H1 (cell line): ENCODE results near the gene MBLAC2. TPM values are rescaled to one million over a fixed set of nuclear protein-coding genes. Genes with fewer than 3 reads are reported as not detected.

Experiments used
- CTCF ChIA-PET: fragments of 300-600 bp; sonication (Branson Sonifier 250); formaldehyde crosslinking; loops from one replicate; lab custom pipeline; 2021; ENCODE audit not compliant: partially characterized antibody; lab: Charles Lee
- POLR2A ChIA-PET: fragments of 300-600 bp; sonication (Branson Sonifier 250); formaldehyde crosslinking; loops from one replicate; lab custom pipeline; 2021; ENCODE audit warnings: inconsistent platforms; ENCODE audit not compliant: partially characterized antibody; lab: Charles Lee
- DNase-seq, 2 experiments: peaks; one replicate each; pipeline versions ENCODE4 v3.0.0 to v3.0.0-alpha.2; 2010 to 2022; ENCODE audit warnings: low spot score in 2 of 2, low read depth in 1 of 2, mixed read lengths in 1 of 2
- FAIRE-seq: peaks from 2 replicates; lab custom pipeline; 2011; peaks lifted over from hg19 to GRCh38; lab: Jason Lieb, UNC
- H2AFZ ChIP-seq: 2 replicates; pipeline ENCODE4 v1.8.1; 2012; ENCODE audit warnings: low read length, inconsistent platforms
- H2AK5ac ChIP-seq: 2 replicates; pipeline ENCODE4 v1.6.1; 2013; ENCODE audit warnings: low read depth, low read length
- H2BK120ac ChIP-seq: replicated peaks from 2 replicates; pipeline ENCODE3; 2013; ENCODE audit warnings: low read depth, low read length, inconsistent platforms
- H2BK12ac ChIP-seq: 2 replicates; pipeline ENCODE4 v1.6.1; 2013; ENCODE audit warnings: low read depth, low read length
- H2BK15ac ChIP-seq: 2 replicates; pipeline ENCODE4 v1.6.1; 2013; ENCODE audit warnings: low read length
- H2BK20ac ChIP-seq: 2 replicates; pipeline ENCODE4 v1.6.1; 2013; ENCODE audit warnings: low read length
- H2BK5ac ChIP-seq: 2 replicates; pipeline ENCODE4 v1.6.1; 2013; ENCODE audit warnings: low read depth, low read length
- H3K14ac ChIP-seq: 2 replicates; pipeline ENCODE4 v1.6.1; 2013; ENCODE audit warnings: inconsistent platforms; ENCODE audit not compliant: insufficient read length
- H3K18ac ChIP-seq: 2 replicates; pipeline ENCODE4 v1.6.1; 2013; ENCODE audit warnings: low read length; ENCODE audit errors: extremely low read depth
- H3K23ac ChIP-seq: 2 replicates; pipeline ENCODE4 v1.6.1; 2013; ENCODE audit warnings: inconsistent platforms; ENCODE audit not compliant: insufficient read length
- H3K23me2 ChIP-seq: 2 replicates; pipeline ENCODE4 v1.6.1; 2013; ENCODE audit warnings: low read depth, low read length
- H3K27ac ChIP-seq: 2 replicates; pipeline ENCODE4 v1.6.1; 2011; ENCODE audit warnings: low read depth, low read length, inconsistent platforms
- H3K27me3 ChIP-seq, 4 experiments: replicated peaks in 1 of 4; 1 replicate in 1 of 4; 2 replicates in 3 of 4; pipeline versions ENCODE4 v1.6.1 to v1.8.1; 2011 to 2013; ENCODE audit warnings: low read length in 3 of 4, mild to moderate bottlenecking in 3 of 4, inconsistent platforms in 2 of 4, mixed read lengths in 2 of 4, moderate library complexity in 1 of 4; ENCODE audit not compliant: control insufficient read depth in 3 of 4, insufficient read depth in 3 of 4; ENCODE audit errors: extremely low read depth in 1 of 4
- H3K36me3 ChIP-seq, 4 experiments: 2 replicates each; pipeline versions ENCODE4 v1.6.1 to v1.8.1; 2011 to 2013; ENCODE audit warnings: mild to moderate bottlenecking in 4 of 4, low read length in 3 of 4, moderate library complexity in 2 of 4, control low read depth in 1 of 4, inconsistent platforms in 1 of 4; ENCODE audit not compliant: insufficient read depth in 4 of 4, control insufficient read depth in 2 of 4
- H3K4ac ChIP-seq: replicated peaks from 2 replicates; pipeline ENCODE3; 2013; ENCODE audit warnings: low read length, low read depth, mixed read lengths, inconsistent platforms; ENCODE audit not compliant: insufficient read length
- H3K4me1 ChIP-seq, 4 experiments: replicated peaks in 1 of 4; 1 replicate in 1 of 4; 2 replicates in 3 of 4; pipeline versions ENCODE4 v1.6.1 to v1.8.1; 2011 to 2013; ENCODE audit warnings: low read length in 3 of 4, inconsistent platforms in 2 of 4, mixed read lengths in 1 of 4; ENCODE audit not compliant: insufficient read depth in 4 of 4, control insufficient read depth in 3 of 4
- H3K4me2 ChIP-seq, 2 experiments: 2 replicates each; pipeline versions ENCODE4 v1.6.1 to v1.8.1; 2011 to 2013; ENCODE audit warnings: low read depth in 2 of 2, low read length in 2 of 2, control low read depth in 1 of 2, inconsistent platforms in 1 of 2, mild to moderate bottlenecking in 1 of 2; ENCODE audit not compliant: insufficient read depth in 1 of 2
- H3K4me3 ChIP-seq, 4 experiments: fragments of 200-600, 300-600 bp in 1 of 4; sonication (generic), shearing (Covaris generic), sonication (Bioruptor Twin) in 1 of 4; 2 replicates each; pipeline versions ENCODE4 v1.5.1 to v1.8.1; 2011 to 2016; ENCODE audit warnings: low read length in 4 of 4, low read depth in 3 of 4, control low read depth in 2 of 4, inconsistent platforms in 2 of 4, mild to moderate bottlenecking in 2 of 4, mixed read lengths in 1 of 4, moderate library complexity in 1 of 4; ENCODE audit not compliant: insufficient read depth in 2 of 4; ENCODE audit errors: extremely low read depth in 1 of 4
- H3K56ac ChIP-seq: replicated peaks from 2 replicates; pipeline ENCODE3; 2013; ENCODE audit warnings: low read depth, mild to moderate bottlenecking, mixed read lengths, low read length, inconsistent platforms; ENCODE audit not compliant: insufficient read length
- H3K79me1 ChIP-seq: 2 replicates; pipeline ENCODE4 v1.6.1; 2013; ENCODE audit warnings: low read depth, low read length, control low read depth
- H3K79me2 ChIP-seq, 2 experiments: 2 replicates each; pipeline versions ENCODE4 v1.6.1 to v1.8.1; 2012 to 2013; ENCODE audit warnings: low read length in 2 of 2, mild to moderate bottlenecking in 2 of 2, inconsistent platforms in 1 of 2; ENCODE audit not compliant: insufficient read depth in 2 of 2, control insufficient read depth in 1 of 2
- H3K9ac ChIP-seq, 4 experiments: replicated peaks in 1 of 4; 1 replicate in 1 of 4; 2 replicates in 3 of 4; pipeline versions ENCODE4 v1.6.1 to v1.8.1; 2011 to 2013; ENCODE audit warnings: low read depth in 3 of 4, low read length in 3 of 4, control low read depth in 2 of 4, mild to moderate bottlenecking in 2 of 4, moderate library complexity in 2 of 4, inconsistent platforms in 1 of 4; ENCODE audit errors: extremely low read depth in 1 of 4
- H3K9me3 ChIP-seq, 2 experiments: 2 replicates each; pipeline versions ENCODE4 v1.6.1 to v1.8.1; 2012 to 2013; ENCODE audit warnings: mild to moderate bottlenecking in 2 of 2, moderate library complexity in 2 of 2, control low read depth in 1 of 2, inconsistent platforms in 1 of 2, low read depth in 1 of 2, low read length in 1 of 2, mixed read lengths in 1 of 2; ENCODE audit not compliant: insufficient read depth in 2 of 2
- H4K20me1 ChIP-seq, 2 experiments: replicated peaks in 1 of 2; 2 replicates each; pipeline versions ENCODE3 to v1.8.1; 2011 to 2013; ENCODE audit warnings: inconsistent platforms in 2 of 2, low read length in 2 of 2, mild to moderate bottlenecking in 1 of 2; ENCODE audit not compliant: insufficient read depth in 2 of 2, control insufficient read depth in 1 of 2
- H4K5ac ChIP-seq: 2 replicates; pipeline ENCODE4 v1.6.1; 2013; ENCODE audit warnings: low read length, low read depth, mixed read lengths, inconsistent platforms; ENCODE audit not compliant: insufficient read length
- H4K8ac ChIP-seq: 2 replicates; pipeline ENCODE4 v1.8.0; 2013; ENCODE audit warnings: mild to moderate bottlenecking, moderate library complexity, low read length, inconsistent platforms; ENCODE audit not compliant: insufficient read depth; ENCODE audit errors: extremely low read depth
- H4K91ac ChIP-seq: replicated peaks from 2 replicates; pipeline ENCODE3; 2013; ENCODE audit warnings: low read length, mixed read lengths, inconsistent platforms; ENCODE audit not compliant: insufficient read length
- ASH2L ChIP-seq: fragments of 200-600, 300-600 bp; sonication (generic); IDR thresholded peaks from one replicate; pipeline ENCODE4 v1.7.1; 2017; ENCODE audit warnings: low read length
- BRCA1 ChIP-seq: IDR thresholded peaks from 2 replicates; pipeline ENCODE4 v1.6.1; 2012; ENCODE audit warnings: low read depth, low read length, improper control_type of control experiment
- CEBPB ChIP-seq: IDR thresholded peaks from 2 replicates; pipeline ENCODE4 v1.6.1; 2012; ENCODE audit warnings: low read depth, low read length
- EGR1 ChIP-seq: IDR thresholded peaks from 2 replicates; pipeline ENCODE4 v1.6.1; 2011; ENCODE audit warnings: low read depth, low read length, borderline replicate concordance
- EP300 ChIP-seq, 2 experiments: IDR thresholded peaks; 1 replicate in 1 of 2; 2 replicates in 1 of 2; pipeline ENCODE4 v1.6.1; 2011 to 2012; ENCODE audit warnings: low read depth in 2 of 2, low read length in 2 of 2, mild to moderate bottlenecking in 2 of 2, borderline replicate concordance in 1 of 2, inconsistent platforms in 1 of 2, moderate library complexity in 1 of 2
- HDAC2 ChIP-seq, 2 experiments: fragments of 300-600 bp in 1 of 2; sonication (generic) in 1 of 2; IDR thresholded peaks; 2 replicates each; pipeline ENCODE4 v1.6.1; 2011 to 2012; ENCODE audit warnings: low read depth in 2 of 2, low read length in 2 of 2, mild to moderate bottlenecking in 2 of 2, moderate library complexity in 2 of 2, borderline replicate concordance in 1 of 2, inconsistent platforms in 1 of 2
- HDAC6 ChIP-seq: IDR thresholded peaks from one replicate; pipeline ENCODE4 v1.7.1; 2012; ENCODE audit warnings: low read depth, mild to moderate bottlenecking, inconsistent platforms, low read length, moderate library complexity
- KDM5A ChIP-seq: fragments of 200-600 bp; IDR thresholded peaks from 2 replicates; pipeline ENCODE4 v1.7.1; 2012; ENCODE audit warnings: mild to moderate bottlenecking, low read length, inconsistent platforms, mixed read lengths
- PHF8 ChIP-seq: fragments of 200-600 bp; sonication (generic); conservative IDR thresholded peaks from 2 replicates; pipeline ENCODE4 v1.7.1; 2012; ENCODE audit warnings: low read depth, mild to moderate bottlenecking, inconsistent platforms, low read length, moderate library complexity
- SIRT6 ChIP-seq: IDR thresholded peaks from one replicate; pipeline ENCODE4 v1.7.1; 2012; ENCODE audit warnings: low read length, inconsistent platforms
- SIX5 ChIP-seq: IDR thresholded peaks from 2 replicates; pipeline ENCODE4 v1.6.1; 2011; ENCODE audit warnings: mild to moderate bottlenecking, low read depth, low read length
- SP4 ChIP-seq: IDR thresholded peaks from 2 replicates; pipeline ENCODE4 v1.6.1; 2012; ENCODE audit warnings: low read length, inconsistent platforms
- TAF1 ChIP-seq: IDR thresholded peaks from 2 replicates; pipeline ENCODE4 v1.6.1; 2011; ENCODE audit warnings: mild to moderate bottlenecking, low read depth, low read length
- ZNF274 ChIP-seq: IDR thresholded peaks from 2 replicates; pipeline ENCODE4 v1.7.0; 2012; ENCODE audit warnings: low read length, borderline replicate concordance; ENCODE audit errors: extremely low read depth
- WGBS, 2 experiments: shearing (Covaris generic) in 1 of 2; methylation state at CpG; one replicate each; pipeline versions ENCODE4 v1.1.6 to v1.1.7; 2013 to 2015; ENCODE audit warnings: low lambda C conversion rate in 2 of 2, mixed read lengths in 2 of 2, inconsistent platforms in 1 of 2, low coverage in 1 of 2, missing lambda C conversion rate in 1 of 2; ENCODE audit not compliant: insufficient replicate concordance in 2 of 2, insufficient coverage in 1 of 2, insufficient read length in 1 of 2; ENCODE audit errors: extremely low coverage in 1 of 2, missing lambda C conversion rate in 1 of 2; 5-methylcytosine and 5-hydroxymethylcytosine counted together
- polyA plus RNA-seq, 7 experiments: library from polyadenylated mRNA; depleted of rRNA in 3 of 7; stranded (reverse) in 5 of 7; unstranded in 2 of 7; fragments of >200 nt in 5 of 7; fragments of 200-250 nt in 2 of 7; gene quantifications; 1 replicate in 5 of 7; 2 replicates in 1 of 7; 4 replicates in 1 of 7; pipeline versions ENCODE4 v1.2.1 to v1.2.3, GENCODE V29; 2011 to 2013; ENCODE audit warnings: missing spikeins in 2 of 7, mixed read lengths in 2 of 7
- total RNA-seq: library from RNA; stranded (reverse); fragmentation: NEBNext Ultra II Directional; extraction: Animal tissue kit (Norgen Biotek cat#: 25700); gene quantifications from 2 replicates; pipeline ENCODE4 v1.2.1, GENCODE V29; 2021
- TF ChIP-seq, protein P1 (sequence below): IDR thresholded peaks from 2 replicates; pipeline ENCODE4 v1.6.1; 2012; ENCODE audit warnings: inconsistent platforms

Gene MBLAC2
- total and polyA plus RNA-seq, 2 of the 8 experiments (the other 6 are each of a cell fraction or from before 2014, with no cell fraction given): 2.8 to 6.7 TPM

DNA sequence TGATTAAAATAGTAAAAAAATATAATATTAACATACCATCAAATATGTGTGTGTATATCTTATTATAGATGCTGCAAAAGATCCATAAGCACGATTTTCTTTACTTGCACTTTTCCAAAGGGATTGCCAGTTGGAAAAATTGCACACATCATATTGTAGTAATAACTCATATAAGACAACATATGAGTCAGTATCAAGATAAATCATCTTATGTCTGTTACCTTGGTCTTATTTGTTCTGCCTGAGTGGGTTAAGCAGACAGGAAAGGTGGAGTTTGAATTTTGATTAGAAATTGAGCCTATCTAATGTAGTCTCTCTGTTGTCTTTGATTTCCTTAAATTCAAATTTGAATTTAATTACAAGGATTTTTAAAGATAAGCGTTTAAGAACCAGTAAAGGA lies 30.2 kb upstream of the MBLAC2 start:
- Histone ChIP-seq H3K14ac (no peak overlapping the region), H2BK5ac (no peak overlapping the region), H4K8ac (no peak overlapping the region), H2BK15ac (no peak overlapping the region), H3K56ac (no peak overlapping the region), H2BK12ac (no peak overlapping the region), H4K5ac (no peak overlapping the region), H2BK20ac (no peak overlapping the region), H3K79me1 (no peaks in the 10 kb centered on the region), H3K4me2 (no peak overlapping the region), H3K4ac (no peak overlapping the region), H2AFZ (no peak overlapping the region), H2BK120ac (no peak overlapping the region), H3K18ac (no peak overlapping the region), H3K36me3 (peaks cover 3 to 58% (median 28%) of the 10 kb centered on the region in 4 experiments; a peak in 7 of 8 replicates), H3K27me3 (peaks cover 0 to 1% (median 0%) of the 10 kb centered on the region in 4 experiments; a peak in 1 of 7 replicates), H3K9me3 (no peaks in the 10 kb centered on the region), H3K79me2 (no peaks in the 10 kb centered on the region), H3K27ac (no peak overlapping the region), H3K23me2 (no peaks in the 10 kb centered on the region), H3K4me1 (no peaks in the 10 kb centered on the region), H4K20me1 (peaks cover 0 to 2% of the 10 kb centered on the region in 2 experiments), H3K23ac (no peak overlapping the region), H3K9ac (no peak overlapping the region), H4K91ac (no peak overlapping the region), H3K4me3 (no peak overlapping the region), H2AK5ac (no peak overlapping the region)
- POLR2A ChIA-PET: no interaction called here
- CTCF ChIA-PET: interaction anchor here (1.2 kb wide), 1 partner anchor 100 kb away, joined by 3 read pairs; no protein-coding TSS in a partner anchor
- 98% methylated on average over 2 of the region's 2 CpGs; no CpG with 5 or more reads in 1 of the 2 experiments for WGBS, 2 experiments
- no peak for FAIRE-seq
- no peak for DNase-seq
- no peak for TF ChIP-seq EP300 (IDR thresholded peaks at IDR 0.05; ENCODE audit: borderline replicate concordance in 1 of 2, low read depth in 2 of 2, low read length in 2 of 2)
- TF ChIP-seq PHF8: no peak
- TF ChIP-seq, protein P1, sequence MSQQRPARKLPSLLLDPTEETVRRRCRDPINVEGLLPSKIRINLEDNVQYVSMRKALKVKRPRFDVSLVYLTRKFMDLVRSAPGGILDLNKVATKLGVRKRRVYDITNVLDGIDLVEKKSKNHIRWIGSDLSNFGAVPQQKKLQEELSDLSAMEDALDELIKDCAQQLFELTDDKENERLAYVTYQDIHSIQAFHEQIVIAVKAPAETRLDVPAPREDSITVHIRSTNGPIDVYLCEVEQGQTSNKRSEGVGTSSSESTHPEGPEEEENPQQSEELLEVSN: no peak
- TF ChIP-seq SP4: no peak
- TF ChIP-seq BRCA1: no peak
- no peak for TF ChIP-seq HDAC2 (IDR thresholded peaks at IDR 0.05; ENCODE audit: borderline replicate concordance in 1 of 2, low read depth in 2 of 2, low read length in 2 of 2)
- no peak for TF ChIP-seq ASH2L
- TF ChIP-seq CEBPB: no peak
- no peak for TF ChIP-seq KDM5A
- TF ChIP-seq EGR1: no peak
- TF ChIP-seq TAF1: no peak
- no peak for TF ChIP-seq SIRT6
- no peak for TF ChIP-seq HDAC6
- TF ChIP-seq ZNF274: no peak
- no peak for TF ChIP-seq SIX5
